Measurements from ENCODE around the gene NOXA1.

GRCh38 chr9:137478962-137479861 is 56.0 kb downstream of the NOXA1 start:
- TF ChIP-seq CTCF (IDR thresholded peaks at IDR 0.05) (no peak), POLR2AphosphoS5 (IDR thresholded peaks at IDR 0.05) (no peak)
